Hematopoietic multipotent progenitor cell treated with erythropoietin and hydrocortisone succinate and interleukin-3 and kit ligand, for 15 days (in vitro differentiated cells): Measurements from ENCODE around the gene GPR160.
"Not testable (repeated sequence)": the region's sequence is repeated elsewhere in the genome, so short reads cannot be mapped to it uniquely, and the experiment has no call there.

Experiments
- DNase-seq: peaks from one replicate; pipeline ENCODE4 v3.0.0-alpha.2; 2015; ENCODE audit warnings: low spot score

Gene GPR160

GRCh38 chr3:170111147-170111771 is 73.5 kb downstream of the GPR160 start:
- no peak for DNase-seq

GRCh38 chr3:170114165-170114564 is 76.4 kb downstream of the GPR160 start:
- DNase-seq, result not testable (repeated sequence)

- DNase-seq, result no peak
These were observed 79.3 kb downstream of the GPR160 start for GRCh38 chr3:170117134-170117533.

GRCh38 chr3:170128259-170128976 is 90.6 kb downstream of the GPR160 start:
- no peak for DNase-seq

- no peak for DNase-seq
These were observed 91.2 kb downstream of the GPR160 start for GRCh38 chr3:170128977-170129431.

GRCh38 chr3:170130532-170130931 is 92.7 kb downstream of the GPR160 start:
- DNase-seq, result no peak

- DNase-seq, result no peak
These were observed 94.5 kb downstream of the GPR160 start for GRCh38 chr3:170132335-170132734.
